PC-3 (cell line): ENCODE measurements around the gene TMEM45B. TPM values are rescaled to one million over a fixed set of nuclear protein-coding genes. Genes with fewer than 3 reads are reported as not detected.
"Not testable (repeated sequence)": the region's sequence is repeated elsewhere in the genome, so short reads cannot be mapped to it uniquely, and the experiment has no call there.

Experiments used
- ATAC-seq: fragments of 200-7000 bp; cut with Tn5 transposase; 2 replicates; pipeline ENCODE4 v1.9.1; 2020; ENCODE audit warnings: mild to moderate bottlenecking, moderate library complexity
- BruUV-seq: library from RNA; stranded (reverse); fragments of 400-500 nt; replicated peaks from 2 replicates; lab custom pipeline; 2021; lab: Mats Ljungman, UMichigan
- CTCF ChIA-PET: fragments of 300-600 bp; sonication (Branson Sonifier 250); formaldehyde crosslinking; loops from one replicate; lab custom pipeline; 2022; ENCODE audit warnings: antibody characterized with exemption; lab: Charles Lee
- POLR2A ChIA-PET: fragments of 300-600 bp; sonication (Branson Sonifier 250); formaldehyde crosslinking; loops from one replicate; lab custom pipeline; 2022; ENCODE audit warnings: antibody characterized with exemption; ENCODE audit not compliant: unreplicated experiment; lab: Charles Lee
- DNase-seq: peaks from one replicate; pipeline ENCODE4 v3.0.0-alpha.2; 2015
- H2AFZ ChIP-seq: fragments of 300-600 bp; sonication (generic); 2 replicates; pipeline ENCODE4 v1.6.0; 2016; ENCODE audit warnings: antibody characterized with exemption, low read length
- H3F3A ChIP-seq: fragments of 300-600 bp; sonication (generic); one replicate; pipeline ENCODE4 v1.6.0; 2017; ENCODE audit warnings: antibody characterized with exemption, low read length, control low read depth, mild to moderate bottlenecking; ENCODE audit not compliant: unreplicated experiment
- H3K27ac ChIP-seq: fragments of 300-600 bp; sonication (generic); 2 replicates; pipeline ENCODE4 v1.5.1; 2016; ENCODE audit warnings: mild to moderate bottlenecking, low read length
- H3K27me3 ChIP-seq: fragments of 300-600 bp; sonication (generic); 2 replicates; pipeline ENCODE4 v1.6.1; 2016; ENCODE audit warnings: low read length, mixed read lengths
- H3K36me3 ChIP-seq: fragments of 300-600 bp; sonication (generic); 2 replicates; pipeline ENCODE4 v1.6.1; 2016; ENCODE audit warnings: low read depth, mixed run types, low read length, mixed read lengths
- H3K4me1 ChIP-seq: fragments of 300-600 bp; sonication (generic); 2 replicates; pipeline ENCODE4 v1.5.1; 2016; ENCODE audit warnings: low read length; ENCODE audit not compliant: insufficient read depth
- H3K4me2 ChIP-seq: fragments of 300-600 bp; sonication (generic); 2 replicates; pipeline ENCODE4 v1.6.0; 2016; ENCODE audit warnings: low read length
- H3K4me3 ChIP-seq: fragments of 300-600 bp; sonication (generic); 2 replicates; pipeline ENCODE4 v1.5.1; 2016; ENCODE audit warnings: mild to moderate bottlenecking, low read length, mixed read lengths
- H3K79me2 ChIP-seq: fragments of 300-600 bp; sonication (generic); 2 replicates; pipeline ENCODE4 v1.6.1; 2017; ENCODE audit warnings: low read length, mixed read lengths
- H3K9ac ChIP-seq: fragments of 300-600 bp; sonication (generic); 2 replicates; pipeline ENCODE4 v1.6.0; 2016; ENCODE audit warnings: mild to moderate bottlenecking, low read length
- H3K9me2 ChIP-seq: fragments of 300-600 bp; sonication (generic); replicated peaks from 2 replicates; pipeline ENCODE4 v1.6.1; 2016; ENCODE audit warnings: mixed run types, low read length, mixed read lengths
- H3K9me3 ChIP-seq: fragments of 300-600 bp; sonication (generic); 2 replicates; pipeline ENCODE4 v1.6.1; 2016; ENCODE audit warnings: low read length, mixed read lengths
- H4K20me1 ChIP-seq: fragments of 300-600 bp; sonication (generic); 2 replicates; pipeline ENCODE4 v1.6.1; 2016; ENCODE audit warnings: low read length, mixed read lengths
- CTCF ChIP-seq: fragments of 300-600 bp; sonication (generic); conservative IDR thresholded peaks from 2 replicates; pipeline ENCODE4 v1.5.1; 2017; ENCODE audit warnings: antibody characterized with exemption, low read depth, mild to moderate bottlenecking, low read length
- EZH2 ChIP-seq: fragments of 300-600 bp; sonication (generic); IDR thresholded peaks from one replicate; pipeline ENCODE4 v1.6.1; 2017; ENCODE audit warnings: antibody characterized with exemption, mild to moderate bottlenecking, low read length; ENCODE audit not compliant: unreplicated experiment
- EZH2phosphoT487 ChIP-seq: fragments of 300-600 bp; sonication (generic); IDR thresholded peaks from 2 replicates; pipeline ENCODE4 v1.6.1; 2018; ENCODE audit warnings: mild to moderate bottlenecking, antibody characterized with exemption, low read length, borderline replicate concordance
- intact Hi-C: fragments of 100-400 bp; cut with micrococcal nuclease; formaldehyde crosslinking; loops from 2 replicates; pipeline ENCODE4 v1.9.0; 2023
- total RNA-seq: library from RNA; depleted of rRNA; stranded (reverse); fragments of >200 nt; gene quantifications from 2 replicates; pipeline ENCODE4 v1.2.3, GENCODE V29; 2014

Gene TMEM45B
- total RNA-seq, 1 experiment from 2014 or later = 30.4 TPM

GRCh38 chr11:129823799-129824198 is 8.2 kb downstream of the TMEM45B start:
- H3K9me3 ChIP-seq, H4K20me1 ChIP-seq, ATAC-seq, H3K9ac ChIP-seq, H3K4me2 ChIP-seq, H3F3A ChIP-seq, BruUV-seq, H3K9me2 ChIP-seq, CTCF ChIA-PET, H3K27me3 ChIP-seq, H3K4me3 ChIP-seq, POLR2A ChIA-PET, DNase-seq, H2AFZ ChIP-seq, intact Hi-C loops: not testable (repeated sequence)
- peaks cover 23% of the 10 kb centered on the region for H3K36me3 ChIP-seq
- H3K4me1 ChIP-seq = peaks cover 49% of the 10 kb centered on the region
- peak overlapping the region; percentile 89 for H3K27ac ChIP-seq
- peaks cover 81% of the 10 kb centered on the region for H3K79me2 ChIP-seq

GRCh38 chr11:129825380-129825779 is 9.7 kb downstream of the TMEM45B start:
- Histone ChIP-seq H2AFZ (no peak overlapping the region), H3K9me3 (no peaks in the 10 kb centered on the region)
- peak; percentile 97 for DNase-seq

GRCh38 chr11:129828301-129828836 is 12.7 kb downstream of the TMEM45B start:
- Histone ChIP-seq H3K9ac (peak overlapping the region; percentile 76), H3K4me3 (peak overlapping the region; percentile 21; the same call in 1 of the 2 replicates), H3K4me1 (peaks cover 74% of the 10 kb centered on the region), H3K9me3 (no peaks in the 10 kb centered on the region), H3K79me2 (peaks cover 46% of the 10 kb centered on the region), H3F3A (peaks cover 7% of the 10 kb centered on the region), H3K27ac (peak overlapping the region; percentile 96), H3K4me2 (peak overlapping the region; percentile 64), H4K20me1 (no peaks in the 10 kb centered on the region), H3K36me3 (peaks cover 20% of the 10 kb centered on the region), H3K9me2 (no peaks in the 10 kb centered on the region), H2AFZ (no peak overlapping the region), H3K27me3 (no peaks in the 10 kb centered on the region)
- no TSS peak for BruUV-seq
- ChIA-PET CTCF (interaction anchor here (0.6 to 1.0 kb wide), 2 partner anchors 9 to 43 kb away, joined by 6 read pairs; no protein-coding TSS in a partner anchor), POLR2A (interaction anchor here (0.5 to 1.0 kb wide), 3 partner anchors 11 to 42 kb away, joined by 3 to 8 read pairs (median 4); no protein-coding TSS in a partner anchor)
- TF ChIP-seq EZH2phosphoT487 = no peak
- TF ChIP-seq CTCF = peak; percentile 49; the same call in 1 of the 2 replicates
- ATAC-seq (peak; percentile 65), DNase-seq (peak; percentile 99)
- intact Hi-C loops = loop anchor here (1.0 kb wide), 3 partner anchors 20 to 40 kb away; no protein-coding TSS in a partner anchor

More at GRCh38 chr11:129825380-129825779, 9.7 kb downstream of the TMEM45B start:
- no peaks in the 10 kb centered on the region for H3K27me3 ChIP-seq
- ChIA-PET CTCF (no interaction called here), POLR2A (no interaction called here)
- H3K36me3 ChIP-seq = peaks cover 26% of the 10 kb centered on the region
- no peaks in the 10 kb centered on the region for H4K20me1 ChIP-seq
- intact Hi-C loops = no loop called here
- H3F3A ChIP-seq = peaks cover 4% of the 10 kb centered on the region
- peaks cover 52% of the 10 kb centered on the region for H3K4me1 ChIP-seq
- peak; percentile 8 for ATAC-seq
- no peak overlapping the region for H3K4me3 ChIP-seq
- peak overlapping the region; percentile 89 for H3K27ac ChIP-seq
- H3K79me2 ChIP-seq = peaks cover 65% of the 10 kb centered on the region
- no peaks in the 10 kb centered on the region for H3K9me2 ChIP-seq
- H3K9ac ChIP-seq = peak overlapping the region; percentile 57
- TF ChIP-seq EZH2 (no peak), EZH2phosphoT487 (no peak), CTCF (no peak)
- H3K4me2 ChIP-seq = peak overlapping the region; percentile 12
- no TSS peak for BruUV-seq

GRCh38 chr11:129829497-129829896 is 13.8 kb downstream of the TMEM45B start:
- CTCF ChIA-PET, H3K27me3 ChIP-seq, H4K20me1 ChIP-seq, H3F3A ChIP-seq, H2AFZ ChIP-seq, H3K4me3 ChIP-seq, H3K9me3 ChIP-seq, POLR2A ChIA-PET, H3K9me2 ChIP-seq, BruUV-seq: not testable (repeated sequence)
- Histone ChIP-seq H3K27ac (peak overlapping the region; percentile 96), H3K9ac (peak overlapping the region; percentile 78), H3K79me2 (peaks cover 35% of the 10 kb centered on the region), H3K36me3 (peaks cover 13% of the 10 kb centered on the region), H3K4me2 (peak overlapping the region; percentile 64), H3K4me1 (peaks cover 79% of the 10 kb centered on the region)
- intact Hi-C loops = loop anchor here (1.0 kb wide), 1 partner anchor 17 kb away; no protein-coding TSS in a partner anchor
- ATAC-seq (peak; percentile 75), DNase-seq (peak; percentile 92)

- H3K27me3 ChIP-seq, POLR2A ChIA-PET, H3K9me2 ChIP-seq, H4K20me1 ChIP-seq, H3K9me3 ChIP-seq, H3F3A ChIP-seq, H3K36me3 ChIP-seq, BruUV-seq, CTCF ChIA-PET, H3K4me3 ChIP-seq, H2AFZ ChIP-seq, intact Hi-C loops: not testable (repeated sequence)
- peak overlapping the region; percentile 32 for H3K4me2 ChIP-seq
- peak overlapping the region; percentile 96 for H3K27ac ChIP-seq
- ATAC-seq (0 out of 2 replicates have a peak, but pooled peaks have one; percentile 4), DNase-seq (peak; percentile 89)
- H3K4me1 ChIP-seq = peaks cover 78% of the 10 kb centered on the region
- peak overlapping the region; percentile 78 for H3K9ac ChIP-seq
- H3K79me2 ChIP-seq = peaks cover 18% of the 10 kb centered on the region
These were observed 15.6 kb downstream of the TMEM45B start for GRCh38 chr11:129831227-129831626.
